ENCODE data around the gene ZNF804B.

- no peak for TF ChIP-seq CTCF (conservative IDR thresholded peaks at IDR 0.05; ENCODE audit: low read depth, low read length)
- TF ChIP-seq EZH2 (IDR thresholded peaks at IDR 0.05; ENCODE audit: borderline replicate concordance, low read depth, low read length, poor library complexity, severe bottlenecking) = peak; percentile 90
Observed at GRCh38 chr7:88759230-88760135, at the start of gene ZNF804B.
